K562 (cell line): Measurements from ENCODE around the gene SLC27A2. TPM values are rescaled to one million over a fixed set of nuclear protein-coding genes. Genes with fewer than 3 reads are reported as not detected.

Experiments used
- BCL6 ChIP-seq: fragments of 250-450 bp; sonication (Bioruptor Pico); IDR thresholded peaks from 2 replicates; pipeline ENCODE4 v1.4.0; 2020
- COPS2 ChIP-seq: fragments of 450-650 bp; conservative IDR thresholded peaks from 2 replicates; pipeline ENCODE4 v1.6.1; 2016; ENCODE audit warnings: mild to moderate bottlenecking, moderate library complexity
- FOXM1 ChIP-seq, 2 experiments: fragments of 450-650 bp in 1 of 2; sonication (generic) in 1 of 2; formaldehyde crosslinking in 1 of 2; IDR thresholded peaks; 2 replicates each; pipeline versions ENCODE4 v1.6.1 to v1.9.0; 2017 to 2022; ENCODE audit warnings: low read depth in 2 of 2, mild to moderate bottlenecking in 2 of 2, missing genetic modification reagents in 1 of 2, moderate library complexity in 1 of 2
- HNRNPH1 ChIP-seq: fragments of 200-400 bp; formaldehyde crosslinking; optimal IDR thresholded peaks from 2 replicates; pipeline ENCODE3; 2017; ENCODE audit warnings: low read depth, mild to moderate bottlenecking, low read length, moderate library complexity
- KHSRP ChIP-seq: fragments of 450-650 bp; IDR thresholded peaks from 2 replicates; pipeline ENCODE4 v1.6.1; 2017
- KLF6 ChIP-seq: fragments of 250-450 bp; sonication (Bioruptor Pico); IDR thresholded peaks from 2 replicates; pipeline ENCODE4 v1.4.0; 2020; ENCODE audit warnings: mild to moderate bottlenecking, moderate library complexity, borderline replicate concordance
- MAFF ChIP-seq: IDR thresholded peaks from 2 replicates; pipeline ENCODE4 v1.6.1; 2012; ENCODE audit warnings: low read length, improper control_type of control experiment
- MAFK ChIP-seq: IDR thresholded peaks from 2 replicates; pipeline ENCODE4 v1.6.1; 2011; ENCODE audit warnings: low read length, improper control_type of control experiment
- MTF1 ChIP-seq: fragments of 250-450 bp; sonication (Bioruptor Pico); IDR thresholded peaks from 2 replicates; pipeline ENCODE4 v1.9.0; 2021; ENCODE audit warnings: moderate library complexity, mild to moderate bottlenecking, inconsistent platforms, borderline replicate concordance
- NELFE ChIP-seq: IDR thresholded peaks from 2 replicates; pipeline ENCODE4 v1.6.1; 2011; ENCODE audit warnings: mild to moderate bottlenecking; ENCODE audit not compliant: insufficient read depth, insufficient read length
- NFE2L1 ChIP-seq: fragments of 450-650 bp; IDR thresholded peaks from 2 replicates; pipeline ENCODE4 v1.6.1; 2016; ENCODE audit warnings: missing genetic modification characterization, low read depth, mild to moderate bottlenecking, missing compliant biosample characterization, moderate library complexity, borderline replicate concordance
- PKNOX1 ChIP-seq: fragments of 450-650 bp; IDR thresholded peaks from 2 replicates; pipeline ENCODE4 v1.6.1; 2016
- POLR3G ChIP-seq: IDR thresholded peaks from 2 replicates; pipeline ENCODE4 v1.6.1; 2011; ENCODE audit not compliant: insufficient read length, insufficient replicate concordance; ENCODE audit errors: extremely low read depth
- RFX5 ChIP-seq: IDR thresholded peaks from 2 replicates; pipeline ENCODE4 v1.6.1; 2011; ENCODE audit warnings: low read depth, mild to moderate bottlenecking, improper control_type of control experiment, low read length
- SIN3B ChIP-seq: fragments of 450-650 bp; IDR thresholded peaks from 2 replicates; pipeline ENCODE4 v1.6.1; 2017; ENCODE audit warnings: low read depth, mild to moderate bottlenecking, moderate library complexity
- SMAD1 ChIP-seq: fragments of 150-350 bp; IDR thresholded peaks from 2 replicates; pipeline ENCODE4 v1.6.1; 2014; ENCODE audit warnings: low read length, low read depth; ENCODE audit not compliant: partially characterized antibody
- TEAD1 ChIP-seq, 2 experiments: fragments of 450-650 bp in 1 of 2; sonication (generic) in 1 of 2; formaldehyde crosslinking; IDR thresholded peaks; 2 replicates each; pipeline versions ENCODE4 v1.4.0 to v1.8.0; 2020 to 2022; ENCODE audit warnings: mild to moderate bottlenecking in 2 of 2, missing genetic modification reagents in 1 of 2
- U2AF2 ChIP-seq: fragments of 200-400 bp; formaldehyde crosslinking; optimal IDR thresholded peaks from 2 replicates; pipeline ENCODE3; 2017; ENCODE audit warnings: low read depth, mild to moderate bottlenecking, low read length
- YBX1 ChIP-seq: fragments of 450-650 bp; IDR thresholded peaks from 2 replicates; pipeline ENCODE4 v1.7.1; 2016; ENCODE audit warnings: mild to moderate bottlenecking
- ZBTB9 ChIP-seq: fragments of 450-650 bp; formaldehyde crosslinking; IDR thresholded peaks from 2 replicates; pipeline ENCODE4 v1.4.0; 2020; ENCODE audit warnings: mild to moderate bottlenecking, moderate library complexity
- ZNF134 ChIP-seq: fragments of 250-450 bp; sonication (Bioruptor Pico); conservative IDR thresholded peaks from 2 replicates; pipeline ENCODE4 v1.4.0; 2020
- ZNF316 ChIP-seq: fragments of 450-650 bp; IDR thresholded peaks from 2 replicates; pipeline ENCODE4 v1.6.1; 2016
- ZNF584 ChIP-seq: fragments of 200-800 bp; sonication (Bioruptor generic); IDR thresholded peaks from 2 replicates; pipeline ENCODE4 v1.6.1; 2016; ENCODE audit warnings: low read depth, mild to moderate bottlenecking, missing genetic modification characterization, missing compliant biosample characterization
- ZNF592 ChIP-seq: fragments of 450-650 bp; IDR thresholded peaks from 2 replicates; pipeline ENCODE4 v1.6.1; 2017; ENCODE audit warnings: antibody characterized with exemption, mild to moderate bottlenecking
- polyA plus RNA-seq, 8 experiments: library from polyadenylated mRNA; depleted of rRNA in 4 of 8; stranded (reverse) in 5 of 8; unstranded in 3 of 8; fragments of >200 nt; fragmentation: Nextera tagmentation in 2 of 8; fragmentation: Illumina TruSeq in 1 of 8; extraction: Ambion mirVana in 2 of 8; extraction: Trizol in 1 of 8; gene quantifications; 2 replicates each; pipeline versions ENCODE4 v1.2.1 to v1.2.3, GENCODE V29; 2011 to 2014; ENCODE audit warnings: inconsistent platforms in 1 of 8, missing spikeins in 1 of 8
- total RNA-seq, 7 experiments: library from RNA; depleted of rRNA in 6 of 7; stranded (reverse); fragments of >200 nt in 6 of 7; fragmentation: Illumina TruSeq in 2 of 7; extraction: Trizol in 2 of 7; gene quantifications; 2 replicates each; pipeline versions ENCODE4 v1.2.1 to v1.2.3, GENCODE V29; 2011 to 2021; ENCODE audit warnings: low replicate concordance in 1 of 7

The SLC27A2 gene
- total and polyA plus RNA-seq, 9 of the 15 experiments (the other 6 are each of a cell fraction or from before 2014, with no cell fraction given): 4.9 to 38.0 (median 22.7) TPM

- no peak for TF ChIP-seq POLR3G
- TF ChIP-seq NELFE: no peak
- TF ChIP-seq U2AF2: no peak
- TF ChIP-seq TEAD1 (CRISPR knock-in tag; IDR thresholded peaks at IDR 0.05): no peak
- no peak for TF ChIP-seq ZNF134
- TF ChIP-seq MTF1 (CRISPR knock-in tag): no peak
- no peak for TF ChIP-seq YBX1
- TF ChIP-seq MAFF: peak; percentile 97
- TF ChIP-seq NFE2L1 (tag): peak; percentile 93
- no peak for TF ChIP-seq ZBTB9 (CRISPR knock-in tag)
- no peak for TF ChIP-seq SIN3B
- TF ChIP-seq KLF6 (CRISPR knock-in tag): no peak
- no peak for TF ChIP-seq RFX5
- peak; percentile 99 for TF ChIP-seq ZNF316
- no peak for TF ChIP-seq SMAD1
- TF ChIP-seq PKNOX1: peak; percentile 17; the same call in 1 of the 2 replicates
- no peak for TF ChIP-seq HNRNPH1
- no peak for TF ChIP-seq COPS2
- peak; percentile 58; the same call in 1 of the 2 replicates for TF ChIP-seq ZNF592
- TF ChIP-seq KHSRP: no peak
- TF ChIP-seq BCL6 (CRISPR knock-in tag): no peak
- 0 out of 2 replicates have a peak, but pooled peaks have one; percentile 15 for TF ChIP-seq FOXM1 (IDR thresholded peaks at IDR 0.05; ENCODE audit: low read depth)
- TF ChIP-seq FOXM1 (CRISPR knock-in tag; IDR thresholded peaks at IDR 0.05; ENCODE audit: low read depth): no peak
- TF ChIP-seq MAFK: peak; percentile 95
- no peak for TF ChIP-seq ZNF584 (CRISPR knock-in tag)
These were observed 53.8 kb downstream of the SLC27A2 start (continued) for GRCh38 chr15:50235794-50236193.
